Epithelial cell of proximal tubule (primary cell): ENCODE data around the gene CDK5RAP2. TPM values are rescaled to one million over a fixed set of nuclear protein-coding genes. Genes with fewer than 3 reads are reported as not detected.

ENCODE experiments used
- DNase-seq: peaks from one replicate; pipeline ENCODE4 v3.0.0-alpha.2; 2011; ENCODE audit warnings: low read depth
- H3K4me3 ChIP-seq: 2 replicates; pipeline ENCODE4 v1.5.1; 2011; ENCODE audit warnings: low read depth, mild to moderate bottlenecking, low read length
- total RNA-seq: library from RNA; depleted of rRNA; stranded (reverse); fragments of >200 nt; gene quantifications from 2 replicates; pipeline ENCODE4 v1.2.3, GENCODE V29; 2015
- TF ChIP-seq, protein P1 (sequence below): conservative IDR thresholded peaks from 2 replicates; pipeline ENCODE4 v1.5.1; 2012; ENCODE audit warnings: low read depth, mild to moderate bottlenecking, low read length

CDK5RAP2 gene
- total RNA-seq, 1 donor from 2014 or later: 38.7 TPM

- TF ChIP-seq, protein P1, sequence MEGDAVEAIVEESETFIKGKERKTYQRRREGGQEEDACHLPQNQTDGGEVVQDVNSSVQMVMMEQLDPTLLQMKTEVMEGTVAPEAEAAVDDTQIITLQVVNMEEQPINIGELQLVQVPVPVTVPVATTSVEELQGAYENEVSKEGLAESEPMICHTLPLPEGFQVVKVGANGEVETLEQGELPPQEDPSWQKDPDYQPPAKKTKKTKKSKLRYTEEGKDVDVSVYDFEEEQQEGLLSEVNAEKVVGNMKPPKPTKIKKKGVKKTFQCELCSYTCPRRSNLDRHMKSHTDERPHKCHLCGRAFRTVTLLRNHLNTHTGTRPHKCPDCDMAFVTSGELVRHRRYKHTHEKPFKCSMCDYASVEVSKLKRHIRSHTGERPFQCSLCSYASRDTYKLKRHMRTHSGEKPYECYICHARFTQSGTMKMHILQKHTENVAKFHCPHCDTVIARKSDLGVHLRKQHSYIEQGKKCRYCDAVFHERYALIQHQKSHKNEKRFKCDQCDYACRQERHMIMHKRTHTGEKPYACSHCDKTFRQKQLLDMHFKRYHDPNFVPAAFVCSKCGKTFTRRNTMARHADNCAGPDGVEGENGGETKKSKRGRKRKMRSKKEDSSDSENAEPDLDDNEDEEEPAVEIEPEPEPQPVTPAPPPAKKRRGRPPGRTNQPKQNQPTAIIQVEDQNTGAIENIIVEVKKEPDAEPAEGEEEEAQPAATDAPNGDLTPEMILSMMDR: no peak
- no peak for DNase-seq
- H3K4me3 ChIP-seq: no peak overlapping the region
These were observed 205.7 kb downstream of the CDK5RAP2 start for GRCh38 chr9:120374239-120374638.

DNA sequence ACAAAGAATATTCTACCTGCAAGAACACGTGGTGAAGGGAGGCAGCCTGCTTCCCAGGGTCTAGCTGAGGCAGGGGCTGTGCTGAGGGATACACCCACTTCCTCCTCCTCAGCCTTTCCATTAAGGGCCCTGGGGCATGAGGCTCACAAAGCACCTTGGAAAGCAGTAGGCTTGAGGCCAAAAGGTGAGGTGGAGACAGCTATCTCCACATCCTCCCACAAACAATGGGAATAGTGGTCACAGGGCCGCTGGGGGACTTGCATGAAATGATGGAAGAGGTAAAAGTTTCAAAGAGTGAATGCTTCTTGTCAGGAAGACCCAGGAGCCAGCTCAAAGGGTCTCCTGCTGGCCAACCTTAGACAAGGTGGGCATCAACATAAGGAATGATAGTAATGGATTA lies 207.9 kb downstream of the CDK5RAP2 start:
- H3K4me3 ChIP-seq: no peak overlapping the region
- TF ChIP-seq, protein P1: no peak
- DNase-seq: no peak

DNA sequence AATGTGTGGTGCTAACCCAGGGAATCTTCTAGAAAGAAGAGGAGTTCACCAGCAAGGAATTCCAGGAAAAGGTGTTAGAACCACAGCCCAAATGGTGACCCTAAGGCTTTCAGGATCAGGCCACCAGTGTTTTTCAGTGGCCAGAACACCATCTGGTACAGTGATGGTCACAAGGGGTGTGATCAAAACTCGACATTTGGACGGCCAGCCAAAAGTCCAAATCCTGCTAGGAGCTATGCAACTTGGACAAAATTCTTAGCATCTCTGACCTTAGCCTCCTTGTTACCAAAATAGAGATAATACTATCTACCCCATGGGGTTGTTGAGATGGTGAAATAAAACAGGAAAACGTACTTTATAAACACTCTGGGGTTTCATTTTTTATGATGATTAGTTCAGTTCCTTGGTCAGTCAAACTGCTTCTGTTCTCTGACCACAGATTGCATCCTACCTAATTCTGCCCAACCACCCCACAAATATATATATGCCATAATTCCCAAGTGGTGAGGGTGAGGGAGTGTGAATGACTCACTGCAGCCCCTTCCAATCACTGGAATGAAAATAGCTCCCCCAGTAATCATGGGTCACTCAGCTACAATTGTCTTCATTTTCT lies 210.3 kb downstream of the CDK5RAP2 start:
- TF ChIP-seq, protein P1: no peak
- H3K4me3 ChIP-seq: no peak overlapping the region
- DNase-seq: no peak

- TF ChIP-seq, protein P1: no peak
- H3K4me3 ChIP-seq: no peak overlapping the region
- DNase-seq: no peak
These were observed 211.2 kb downstream of the CDK5RAP2 start for GRCh38 chr9:120368799-120369198.

DNA sequence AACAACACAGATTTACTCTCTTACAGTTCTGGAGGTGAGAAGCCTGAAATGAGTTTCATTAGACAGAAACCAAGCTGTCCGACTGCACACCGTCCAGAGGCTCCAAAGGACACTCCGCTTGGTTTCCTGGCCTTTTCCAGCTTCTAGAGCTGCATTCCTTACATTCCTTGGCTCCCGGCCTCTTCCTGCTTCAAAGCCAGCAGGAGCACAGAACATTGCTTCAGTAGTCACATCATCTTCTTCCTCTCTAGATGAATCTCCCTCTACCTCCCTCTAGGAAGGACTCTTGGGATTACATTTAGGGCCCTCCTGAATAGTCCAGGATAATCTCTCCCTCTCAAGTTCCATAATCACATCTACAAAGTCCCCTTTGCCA lies 213.3 kb downstream of the CDK5RAP2 start:
- DNase-seq: peak; percentile 91
- no peak overlapping the region for H3K4me3 ChIP-seq
- TF ChIP-seq, protein P1: peak; percentile 65

DNA sequence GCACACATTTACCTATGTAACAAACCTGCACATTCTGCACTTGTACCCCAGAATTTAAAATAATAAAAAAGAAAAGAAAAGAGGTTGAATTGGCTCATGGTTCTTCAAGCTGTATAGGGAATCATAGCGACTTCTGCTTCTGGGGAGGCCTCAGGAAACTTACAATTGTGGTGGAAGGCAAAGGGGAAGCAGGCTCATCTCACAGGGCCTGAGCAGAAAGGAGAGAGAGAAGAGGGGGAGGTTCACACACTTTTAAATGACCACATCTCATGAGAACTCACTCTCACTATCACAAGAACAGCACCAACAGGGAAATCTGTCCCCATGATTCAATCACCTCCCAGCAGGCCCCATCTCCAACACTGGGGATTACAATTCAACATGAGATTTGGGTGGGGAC lies 214.6 kb downstream of the CDK5RAP2 start:
- TF ChIP-seq, protein P1: no peak
- DNase-seq: no peak
- H3K4me3 ChIP-seq: no peak overlapping the region

GRCh38 chr9:120363697-120364096 lies 216.3 kb downstream of the CDK5RAP2 start:
- TF ChIP-seq, protein P1: no peak
- no peak for DNase-seq

More at GRCh38 chr9:120363697-120364096, 216.3 kb downstream of the CDK5RAP2 start:
- no peak overlapping the region for H3K4me3 ChIP-seq
